ENCODE data around the gene PDLIM3. TPM values are rescaled to one million over a fixed set of nuclear protein-coding genes. Genes with fewer than 3 reads are reported as not detected.

The PDLIM3 gene
- 1,000 to 10,000 TPM in 1 of 2 donors, 100 to 1,000 TPM in 1; 835 to 1,176 TPM for total RNA-seq

GRCh38 chr4:185534866-185535611 lies at the start of gene PDLIM3:
Gene PDLIM3, minus strand, starts transcription at chr4:185535507. Its CDS starts 73 bp downstream, at chr4:185535434.
- Histone ChIP-seq H3K4me3 (peak within 1 kb of the TSS; percentile 88), H3K27me3 (replicated peaks; ENCODE audit: insufficient read depth) (no peaks in the 10 kb centered on the region), H3K4me1 (ENCODE audit: control insufficient read depth in 1 of 2, low read depth in 2 of 2) (peaks cover under 1 to 25% of the 10 kb centered on the region in 2 donors), H3K9me3 (no peaks in the 10 kb centered on the region), H3K27ac (peak within 1 kb of the TSS; percentile 99), H3K36me3 (no peaks in the 10 kb centered on the region)
- DNase-seq (ENCODE audit: low spot score) = peak; percentile 19
- no peak for TF ChIP-seq CTCF (IDR thresholded peaks at IDR 0.05)
- peak; percentile 61 for ATAC-seq (ENCODE audit: insufficient number of reproducible peaks, low FRiP score, low read depth)

GRCh38 chr4:185583813-185584212 lies 48.5 kb upstream of the PDLIM3 start:
- Histone ChIP-seq H3K27me3 (replicated peaks; ENCODE audit: insufficient read depth) (no peaks in the 10 kb centered on the region), H3K9me3 (no peaks in the 10 kb centered on the region), H3K27ac (no peak overlapping the region), H3K4me1 (ENCODE audit: control insufficient read depth in 1 of 2, low read depth in 2 of 2) (no peaks in the 10 kb centered on the region), H3K36me3 (peaks cover 6% of the 10 kb centered on the region), H3K4me3 (no peak overlapping the region)
- DNase-seq (ENCODE audit: low spot score) (no peak), ATAC-seq (ENCODE audit: insufficient number of reproducible peaks, low FRiP score, low read depth) (no peak)
- no peak for TF ChIP-seq CTCF (IDR thresholded peaks at IDR 0.05)

GRCh38 chr4:185582651-185583400 lies 47.5 kb upstream of the PDLIM3 start:
- no peak for TF ChIP-seq CTCF (IDR thresholded peaks at IDR 0.05)
- no peak overlapping the region for H3K4me3 ChIP-seq
- DNase-seq (ENCODE audit: low spot score) = no peak
- H3K36me3 ChIP-seq = peaks cover 6% of the 10 kb centered on the region
- H3K27me3 ChIP-seq (replicated peaks; ENCODE audit: insufficient read depth) = no peaks in the 10 kb centered on the region
- H3K4me1 ChIP-seq (ENCODE audit: control insufficient read depth in 1 of 2, low read depth in 2 of 2) = peaks cover 0 to 3% of the 10 kb centered on the region in 2 donors
- no peaks in the 10 kb centered on the region for H3K9me3 ChIP-seq
- H3K27ac ChIP-seq = no peak overlapping the region
- no peak for ATAC-seq (ENCODE audit: insufficient number of reproducible peaks, low FRiP score, low read depth)

- DNase-seq (ENCODE audit: low spot score) (no peak), ATAC-seq (ENCODE audit: insufficient number of reproducible peaks, low FRiP score, low read depth) (no peak)
- Histone ChIP-seq H3K27ac (no peak overlapping the region), H3K27me3 (replicated peaks; ENCODE audit: insufficient read depth) (no peaks in the 10 kb centered on the region), H3K36me3 (no peaks in the 10 kb centered on the region), H3K4me1 (ENCODE audit: control insufficient read depth in 1 of 2, low read depth in 2 of 2) (peaks cover 9 to 22% of the 10 kb centered on the region in 2 donors), H3K4me3 (no peak overlapping the region), H3K9me3 (no peaks in the 10 kb centered on the region)
- TF ChIP-seq CTCF (IDR thresholded peaks at IDR 0.05) = no peak
Observed at GRCh38 chr4:185580699-185581098, 45.4 kb upstream of the PDLIM3 start.

- H3K27ac ChIP-seq = no peak overlapping the region
- H3K27me3 ChIP-seq (replicated peaks; ENCODE audit: insufficient read depth) = no peaks in the 10 kb centered on the region
- no peak overlapping the region for H3K4me3 ChIP-seq
- H3K9me3 ChIP-seq = no peaks in the 10 kb centered on the region
- no peak for TF ChIP-seq CTCF (IDR thresholded peaks at IDR 0.05)
- H3K4me1 ChIP-seq (ENCODE audit: control insufficient read depth in 1 of 2, low read depth in 2 of 2) = peaks cover 17 to 29% of the 10 kb centered on the region in 2 donors
- no peak for ATAC-seq (ENCODE audit: insufficient number of reproducible peaks, low FRiP score, low read depth)
- no peaks in the 10 kb centered on the region for H3K36me3 ChIP-seq
- no peak for DNase-seq (ENCODE audit: low spot score)
Observed at GRCh38 chr4:185578284-185578683, 43.0 kb upstream of the PDLIM3 start.

All from thoracic aorta (tissue), 2 donors.